Epithelial cell of prostate (primary cell): Measurements from ENCODE around the gene ZNF660.
"Not testable (repeated sequence)": the region's sequence is repeated elsewhere in the genome, so short reads cannot be mapped to it uniquely, and the experiment has no call there.

Source experiments
- DNase-seq: peaks from one replicate; pipeline ENCODE4 v3.0.0-alpha.2; 2011; ENCODE audit warnings: low read depth, low spot score
- H3K27ac ChIP-seq: fragments of 450-650 bp; 2 replicates; pipeline ENCODE4 v1.5.1; 2017; ENCODE audit warnings: mild to moderate bottlenecking

The ZNF660 gene

GRCh38 chr3:44584646-44585501 is at the start of gene ZNF660:
ZNF660 (plus strand) TSS chr3:44584964; CDS start chr3:44594194, 9,230 bp downstream.
- no peak within 1 kb of the TSS for H3K27ac ChIP-seq
- DNase-seq, result no peak

GRCh38 chr3:44535364-44535763 is 49.4 kb upstream of the ZNF660 start:
- no peak overlapping the region for H3K27ac ChIP-seq
- no peak for DNase-seq

- not testable (repeated sequence) for H3K27ac ChIP-seq, DNase-seq
Measured at GRCh38 chr3:44544811-44545210, 40.0 kb upstream of the ZNF660 start.

- no peak for DNase-seq
- H3K27ac ChIP-seq, result peak within 1 kb of the TSS; percentile 41
Measured at GRCh38 chr3:44554626-44555592, 29.9 kb upstream of the ZNF660 start, which contains the start of gene ZKSCAN7. ZKSCAN7 (plus strand) TSS chr3:44555193; CDS start chr3:44557048, 1,855 bp downstream.

- no peak for DNase-seq
- H3K27ac ChIP-seq, result no peak overlapping the region
Measured at GRCh38 chr3:44555723-44556122, 29.0 kb upstream of the ZNF660 start.

GRCh38 chr3:44557074-44557473 is 27.7 kb upstream of the ZNF660 start:
- no peak for DNase-seq
- H3K27ac ChIP-seq, result no peak overlapping the region

- no peak for DNase-seq
- no peak overlapping the region for H3K27ac ChIP-seq
Measured at GRCh38 chr3:44561076-44561475, 23.7 kb upstream of the ZNF660 start.

GRCh38 chr3:44562147-44562546 is 22.6 kb upstream of the ZNF660 start:
- H3K27ac ChIP-seq, result no peak overlapping the region
- no peak for DNase-seq

GRCh38 chr3:44568561-44568960 is 16.2 kb upstream of the ZNF660 start:
- peak; percentile 44 for DNase-seq
- H3K27ac ChIP-seq, result no peak overlapping the region

GRCh38 chr3:44571024-44571423 is 13.7 kb upstream of the ZNF660 start:
- no peak overlapping the region for H3K27ac ChIP-seq
- no peak for DNase-seq

- no peak overlapping the region for H3K27ac ChIP-seq
- DNase-seq, result no peak
Measured at GRCh38 chr3:44576613-44577012, 8.2 kb upstream of the ZNF660 start.

GRCh38 chr3:44577354-44577952 is 7.3 kb upstream of the ZNF660 start:
- H3K27ac ChIP-seq, DNase-seq: not testable (repeated sequence)

- H3K27ac ChIP-seq, DNase-seq: not testable (repeated sequence)
Measured at GRCh38 chr3:44578316-44578715, 6.4 kb upstream of the ZNF660 start.

GRCh38 chr3:44578924-44579515 is 5.7 kb upstream of the ZNF660 start:
- not testable (repeated sequence) for H3K27ac ChIP-seq, DNase-seq

GRCh38 chr3:44579749-44580148 is 5.0 kb upstream of the ZNF660 start:
- DNase-seq, H3K27ac ChIP-seq: not testable (repeated sequence)

- not testable (repeated sequence) for H3K27ac ChIP-seq, DNase-seq
Measured at GRCh38 chr3:44580971-44581370, 3.8 kb upstream of the ZNF660 start.

GRCh38 chr3:44596621-44597020 is 11.9 kb downstream of the ZNF660 start:
- no peak overlapping the region for H3K27ac ChIP-seq
- DNase-seq, result no peak

- DNase-seq, result no peak
- H3K27ac ChIP-seq, result no peak overlapping the region
Measured at GRCh38 chr3:44601749-44602148, 17.0 kb downstream of the ZNF660 start.

- DNase-seq, result no peak
- no peak overlapping the region for H3K27ac ChIP-seq
Measured at GRCh38 chr3:44612678-44613077, 27.9 kb downstream of the ZNF660 start.
